Keratinocyte (primary cell): Measurements from ENCODE around the gene EPHB1. TPM values are rescaled to one million over a fixed set of nuclear protein-coding genes. Genes with fewer than 3 reads are reported as not detected.

Source experiments
- DNase-seq: peaks from one replicate; pipeline ENCODE4 v3.0.0-alpha.2; 2011; ENCODE audit warnings: low read depth, missing footprints, low spot score
- FAIRE-seq: peaks from 2 replicates; lab custom pipeline; 2011; peaks lifted over from hg19 to GRCh38; lab: Jason Lieb, UNC
- H2AFZ ChIP-seq: 2 replicates; pipeline ENCODE4 v1.6.0; 2012; ENCODE audit warnings: low read length, control low read depth, inconsistent platforms; ENCODE audit not compliant: control insufficient read depth
- H3K27ac ChIP-seq: 2 replicates; pipeline ENCODE4 v1.5.1; 2011; ENCODE audit warnings: low read length; ENCODE audit not compliant: control insufficient read depth, insufficient read depth
- H3K27me3 ChIP-seq: 3 replicates; pipeline ENCODE4 v1.6.0; 2011; ENCODE audit warnings: low read length; ENCODE audit not compliant: control insufficient read depth, insufficient read depth; ENCODE audit errors: extremely low read depth
- H3K36me3 ChIP-seq, 2 experiments: 2 replicates in 1 of 2; 3 replicates in 1 of 2; pipeline ENCODE4 v1.5.1; 2011; ENCODE audit warnings: low read length in 2 of 2, mild to moderate bottlenecking in 1 of 2; ENCODE audit not compliant: control insufficient read depth in 2 of 2, insufficient read depth in 2 of 2; ENCODE audit errors: extremely low read depth in 1 of 2
- H3K4me1 ChIP-seq: 3 replicates; pipeline ENCODE4 v1.5.1; 2011; ENCODE audit warnings: low read length; ENCODE audit not compliant: control insufficient read depth, insufficient read depth; ENCODE audit errors: extremely low read depth
- H3K4me2 ChIP-seq: 3 replicates; pipeline ENCODE4 v1.6.0; 2011; ENCODE audit warnings: low read depth, low read length; ENCODE audit not compliant: control insufficient read depth, insufficient read depth; ENCODE audit errors: extremely low read depth
- H3K4me3 ChIP-seq, 3 experiments: fragments of 200-600 bp in 1 of 3; sonication (generic) in 1 of 3; 2 replicates in 2 of 3; 3 replicates in 1 of 3; pipeline ENCODE4 v1.5.1; 2011 to 2016; ENCODE audit warnings: low read length in 3 of 3, mild to moderate bottlenecking in 3 of 3, control low read depth in 2 of 3, inconsistent platforms in 1 of 3, low read depth in 1 of 3, mixed read lengths in 1 of 3, mixed run types in 1 of 3, moderate library complexity in 1 of 3; ENCODE audit not compliant: control insufficient read depth in 2 of 3, insufficient read depth in 2 of 3; ENCODE audit errors: extremely low read depth in 1 of 3
- H3K79me2 ChIP-seq: 2 replicates; pipeline ENCODE4 v1.6.0; 2012; ENCODE audit warnings: low read length; ENCODE audit not compliant: control insufficient read depth, insufficient read depth
- H3K9ac ChIP-seq: 3 replicates; pipeline ENCODE4 v1.6.0; 2011; ENCODE audit warnings: low read length; ENCODE audit not compliant: control insufficient read depth, insufficient read depth; ENCODE audit errors: extremely low read depth
- H3K9me1 ChIP-seq: 3 replicates; pipeline ENCODE4 v1.6.0; 2011; ENCODE audit warnings: low read length; ENCODE audit not compliant: control insufficient read depth, insufficient read depth; ENCODE audit errors: extremely low read depth
- H3K9me3 ChIP-seq: 2 replicates; pipeline ENCODE4 v1.5.1; 2012; ENCODE audit warnings: low read depth, low read length; ENCODE audit not compliant: control insufficient read depth
- H4K20me1 ChIP-seq: 3 replicates; pipeline ENCODE4 v1.6.0; 2011; ENCODE audit warnings: low read length; ENCODE audit not compliant: control insufficient read depth, insufficient read depth; ENCODE audit errors: extremely low read depth
- EZH2 ChIP-seq: IDR thresholded peaks from one replicate; pipeline ENCODE4 v1.6.1; 2012; ENCODE audit warnings: inconsistent platforms, mild to moderate bottlenecking, low read length, moderate library complexity
- dilution Hi-C: fragments of 300-500 bp; cut with MboI; formaldehyde crosslinking; loops from one replicate; pipeline ENCODE4 v1.7.0; 2020; ENCODE audit warnings: low sequenced_read_pairs; ENCODE audit not compliant: extremely low pct_ligation_motif_present
- polyA plus RNA-seq, 5 experiments: library from polyadenylated mRNA; depleted of rRNA in 3 of 5; stranded (reverse) in 3 of 5; stranded (forward) in 1 of 5; unstranded in 1 of 5; fragments of >200 nt; gene quantifications; 1 replicate in 1 of 5; 2 replicates in 3 of 5; 3 replicates in 1 of 5; pipeline versions ENCODE4 v1.2.1 to v1.2.3, GENCODE V29; 2011 to 2012; ENCODE audit warnings: missing spikeins in 2 of 5, low read depth in 1 of 5, low replicate concordance in 1 of 5
- TF ChIP-seq, protein P1 (sequence below), 3 experiments: IDR thresholded peaks in 1 of 3; conservative IDR thresholded peaks in 1 of 3; optimal IDR thresholded peaks in 1 of 3; 2 replicates in 2 of 3; 3 replicates in 1 of 3; pipeline versions ENCODE3 to v1.5.1; 2011; ENCODE audit warnings: low read length in 3 of 3, mild to moderate bottlenecking in 3 of 3, moderate library complexity in 2 of 3, control low read depth in 1 of 3, inconsistent platforms in 1 of 3; ENCODE audit not compliant: insufficient read depth in 2 of 3; ENCODE audit errors: extremely low read depth in 1 of 3

EPHB1 gene
- polyA plus RNA-seq, 1 donor (not counting 4 experiments of a cell fraction or from before 2014, with no cell fraction given) = 0.01 TPM

DNA sequence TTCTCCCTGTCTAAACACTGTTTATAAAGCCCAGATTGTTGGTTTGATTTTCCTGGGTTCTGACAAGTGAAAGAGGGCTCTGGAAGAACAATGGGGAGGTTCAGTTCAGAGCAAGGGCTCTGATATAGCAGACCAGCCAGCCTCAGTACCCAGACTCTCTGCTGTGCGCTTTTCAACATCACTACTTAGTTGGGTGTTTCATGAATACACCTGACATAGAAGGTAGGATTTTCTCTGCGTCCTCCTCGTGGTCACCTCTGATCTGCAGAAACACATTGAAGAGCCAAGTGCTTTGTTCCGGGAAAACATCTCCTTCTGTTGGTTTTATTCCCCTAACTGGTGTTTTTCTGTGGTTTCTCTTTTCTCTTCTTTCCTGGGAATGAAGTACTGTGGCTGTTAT lies 99.5 kb downstream of the EPHB1 start:
- Histone ChIP-seq H3K9me3 (no peaks in the 10 kb centered on the region), H3K4me3 (no peak overlapping the region), H3K9ac (no peak overlapping the region), H3K4me2 (no peak overlapping the region), H3K36me3 (no peaks in the 10 kb centered on the region), H3K27ac (no peak overlapping the region), H3K79me2 (no peaks in the 10 kb centered on the region), H3K27me3 (no peaks in the 10 kb centered on the region), H2AFZ (no peak overlapping the region), H3K4me1 (no peaks in the 10 kb centered on the region), H3K9me1 (no peaks in the 10 kb centered on the region), H4K20me1 (no peaks in the 10 kb centered on the region)
- no peak for TF ChIP-seq EZH2
- TF ChIP-seq, protein P1, sequence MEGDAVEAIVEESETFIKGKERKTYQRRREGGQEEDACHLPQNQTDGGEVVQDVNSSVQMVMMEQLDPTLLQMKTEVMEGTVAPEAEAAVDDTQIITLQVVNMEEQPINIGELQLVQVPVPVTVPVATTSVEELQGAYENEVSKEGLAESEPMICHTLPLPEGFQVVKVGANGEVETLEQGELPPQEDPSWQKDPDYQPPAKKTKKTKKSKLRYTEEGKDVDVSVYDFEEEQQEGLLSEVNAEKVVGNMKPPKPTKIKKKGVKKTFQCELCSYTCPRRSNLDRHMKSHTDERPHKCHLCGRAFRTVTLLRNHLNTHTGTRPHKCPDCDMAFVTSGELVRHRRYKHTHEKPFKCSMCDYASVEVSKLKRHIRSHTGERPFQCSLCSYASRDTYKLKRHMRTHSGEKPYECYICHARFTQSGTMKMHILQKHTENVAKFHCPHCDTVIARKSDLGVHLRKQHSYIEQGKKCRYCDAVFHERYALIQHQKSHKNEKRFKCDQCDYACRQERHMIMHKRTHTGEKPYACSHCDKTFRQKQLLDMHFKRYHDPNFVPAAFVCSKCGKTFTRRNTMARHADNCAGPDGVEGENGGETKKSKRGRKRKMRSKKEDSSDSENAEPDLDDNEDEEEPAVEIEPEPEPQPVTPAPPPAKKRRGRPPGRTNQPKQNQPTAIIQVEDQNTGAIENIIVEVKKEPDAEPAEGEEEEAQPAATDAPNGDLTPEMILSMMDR (optimal IDR thresholded peaks at IDR 0.05 in 1 of 3, IDR thresholded peaks at IDR 0.05 in 1 of 3, conservative IDR thresholded peaks at IDR 0.05 in 1 of 3; ENCODE audit: extremely low read depth in 1 of 3, insufficient read depth in 2 of 3, low read length in 3 of 3) = no peak
- FAIRE-seq = no peak
- DNase-seq = no peak
- dilution Hi-C loops = no loop called here

DNA sequence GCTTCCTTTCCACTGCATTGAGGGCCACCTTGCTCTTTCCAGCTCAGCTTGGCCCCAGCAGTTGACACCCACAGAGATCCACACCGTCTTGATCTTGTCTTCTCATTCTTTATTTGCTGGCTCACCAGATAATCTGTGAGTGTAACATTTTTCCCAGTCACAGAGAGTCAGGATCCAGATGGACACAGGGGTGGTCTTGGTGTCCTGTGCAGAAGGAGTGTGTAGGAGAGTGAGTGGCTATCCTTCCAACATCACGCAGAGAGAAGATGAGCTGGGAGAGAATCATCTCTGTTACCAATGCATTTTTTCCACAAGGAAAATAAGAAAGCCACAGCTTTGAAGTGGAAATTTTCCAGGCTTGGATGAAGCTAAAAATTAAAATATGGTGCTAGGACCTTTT lies 100.1 kb downstream of the EPHB1 start:
- no peak overlapping the region for H3K4me2 ChIP-seq
- no peak overlapping the region for H2AFZ ChIP-seq
- no peaks in the 10 kb centered on the region for H3K9me1 ChIP-seq
- no peaks in the 10 kb centered on the region for H3K4me1 ChIP-seq
- H3K4me3 ChIP-seq = no peak overlapping the region
- FAIRE-seq (no peak), DNase-seq (no peak)
- H3K27me3 ChIP-seq = no peaks in the 10 kb centered on the region
- H3K27ac ChIP-seq = no peak overlapping the region
- no peak overlapping the region for H3K9ac ChIP-seq
- H3K9me3 ChIP-seq = no peaks in the 10 kb centered on the region
- no peaks in the 10 kb centered on the region for H4K20me1 ChIP-seq
- dilution Hi-C loops = no loop called here
- no peak for TF ChIP-seq EZH2
- TF ChIP-seq, protein P1 (optimal IDR thresholded peaks at IDR 0.05 in 1 of 3, IDR thresholded peaks at IDR 0.05 in 1 of 3, conservative IDR thresholded peaks at IDR 0.05 in 1 of 3; ENCODE audit: extremely low read depth in 1 of 3, insufficient read depth in 2 of 3, low read length in 3 of 3) = no peak
- no peaks in the 10 kb centered on the region for H3K79me2 ChIP-seq
- no peaks in the 10 kb centered on the region for H3K36me3 ChIP-seq
